PC-3 (cell line): ENCODE measurements around the gene USP28. TPM values are rescaled to one million over a fixed set of nuclear protein-coding genes. Genes with fewer than 3 reads are reported as not detected.

Source experiments
- ATAC-seq: fragments of 200-7000 bp; cut with Tn5 transposase; 2 replicates; pipeline ENCODE4 v1.9.1; 2020; ENCODE audit warnings: mild to moderate bottlenecking, moderate library complexity
- BruUV-seq: library from RNA; stranded (reverse); fragments of 400-500 nt; replicated peaks from 2 replicates; lab custom pipeline; 2021; lab: Mats Ljungman, UMichigan
- CTCF ChIA-PET: fragments of 300-600 bp; sonication (Branson Sonifier 250); formaldehyde crosslinking; loops from one replicate; lab custom pipeline; 2022; ENCODE audit warnings: antibody characterized with exemption; lab: Charles Lee
- POLR2A ChIA-PET: fragments of 300-600 bp; sonication (Branson Sonifier 250); formaldehyde crosslinking; loops from one replicate; lab custom pipeline; 2022; ENCODE audit warnings: antibody characterized with exemption; ENCODE audit not compliant: unreplicated experiment; lab: Charles Lee
- DNase-seq: peaks from one replicate; pipeline ENCODE4 v3.0.0-alpha.2; 2015
- H2AFZ ChIP-seq: fragments of 300-600 bp; sonication (generic); 2 replicates; pipeline ENCODE4 v1.6.0; 2016; ENCODE audit warnings: antibody characterized with exemption, low read length
- H3F3A ChIP-seq: fragments of 300-600 bp; sonication (generic); one replicate; pipeline ENCODE4 v1.6.0; 2017; ENCODE audit warnings: antibody characterized with exemption, low read length, control low read depth, mild to moderate bottlenecking; ENCODE audit not compliant: unreplicated experiment
- H3K27ac ChIP-seq: fragments of 300-600 bp; sonication (generic); 2 replicates; pipeline ENCODE4 v1.5.1; 2016; ENCODE audit warnings: mild to moderate bottlenecking, low read length
- H3K27me3 ChIP-seq: fragments of 300-600 bp; sonication (generic); 2 replicates; pipeline ENCODE4 v1.6.1; 2016; ENCODE audit warnings: low read length, mixed read lengths
- H3K36me3 ChIP-seq: fragments of 300-600 bp; sonication (generic); 2 replicates; pipeline ENCODE4 v1.6.1; 2016; ENCODE audit warnings: low read depth, mixed run types, low read length, mixed read lengths
- H3K4me1 ChIP-seq: fragments of 300-600 bp; sonication (generic); 2 replicates; pipeline ENCODE4 v1.5.1; 2016; ENCODE audit warnings: low read length; ENCODE audit not compliant: insufficient read depth
- H3K4me2 ChIP-seq: fragments of 300-600 bp; sonication (generic); 2 replicates; pipeline ENCODE4 v1.6.0; 2016; ENCODE audit warnings: low read length
- H3K4me3 ChIP-seq: fragments of 300-600 bp; sonication (generic); 2 replicates; pipeline ENCODE4 v1.5.1; 2016; ENCODE audit warnings: mild to moderate bottlenecking, low read length, mixed read lengths
- H3K79me2 ChIP-seq: fragments of 300-600 bp; sonication (generic); 2 replicates; pipeline ENCODE4 v1.6.1; 2017; ENCODE audit warnings: low read length, mixed read lengths
- H3K9ac ChIP-seq: fragments of 300-600 bp; sonication (generic); 2 replicates; pipeline ENCODE4 v1.6.0; 2016; ENCODE audit warnings: mild to moderate bottlenecking, low read length
- H3K9me2 ChIP-seq: fragments of 300-600 bp; sonication (generic); replicated peaks from 2 replicates; pipeline ENCODE4 v1.6.1; 2016; ENCODE audit warnings: mixed run types, low read length, mixed read lengths
- H3K9me3 ChIP-seq: fragments of 300-600 bp; sonication (generic); 2 replicates; pipeline ENCODE4 v1.6.1; 2016; ENCODE audit warnings: low read length, mixed read lengths
- H4K20me1 ChIP-seq: fragments of 300-600 bp; sonication (generic); 2 replicates; pipeline ENCODE4 v1.6.1; 2016; ENCODE audit warnings: low read length, mixed read lengths
- CTCF ChIP-seq: fragments of 300-600 bp; sonication (generic); conservative IDR thresholded peaks from 2 replicates; pipeline ENCODE4 v1.5.1; 2017; ENCODE audit warnings: antibody characterized with exemption, low read depth, mild to moderate bottlenecking, low read length
- EZH2 ChIP-seq: fragments of 300-600 bp; sonication (generic); IDR thresholded peaks from one replicate; pipeline ENCODE4 v1.6.1; 2017; ENCODE audit warnings: antibody characterized with exemption, mild to moderate bottlenecking, low read length; ENCODE audit not compliant: unreplicated experiment
- EZH2phosphoT487 ChIP-seq: fragments of 300-600 bp; sonication (generic); IDR thresholded peaks from 2 replicates; pipeline ENCODE4 v1.6.1; 2018; ENCODE audit warnings: mild to moderate bottlenecking, antibody characterized with exemption, low read length, borderline replicate concordance
- intact Hi-C: fragments of 100-400 bp; cut with micrococcal nuclease; formaldehyde crosslinking; loops from 2 replicates; pipeline ENCODE4 v1.9.0; 2023
- total RNA-seq: library from RNA; depleted of rRNA; stranded (reverse); fragments of >200 nt; gene quantifications from 2 replicates; pipeline ENCODE4 v1.2.3, GENCODE V29; 2014

The USP28 gene
- total RNA-seq, 1 experiment from 2014 or later: 27.7 TPM

GRCh38 chr11:113831314-113831713 lies 44.1 kb downstream of the USP28 start:
- DNase-seq (no peak), ATAC-seq (no peak)
- Histone ChIP-seq H3K4me1 (no peaks in the 10 kb centered on the region), H3K9me3 (no peaks in the 10 kb centered on the region), H3K79me2 (no peaks in the 10 kb centered on the region), H3F3A (no peaks in the 10 kb centered on the region), H3K27me3 (no peaks in the 10 kb centered on the region), H4K20me1 (no peaks in the 10 kb centered on the region), H3K27ac (no peak overlapping the region), H3K9me2 (no peaks in the 10 kb centered on the region), H2AFZ (no peak overlapping the region), H3K36me3 (peaks cover 20% of the 10 kb centered on the region; the same call in 1 of the 2 replicates), H3K9ac (no peak overlapping the region), H3K4me2 (no peak overlapping the region), H3K4me3 (no peak overlapping the region)
- no TSS peak for BruUV-seq
- intact Hi-C loops: no loop called here
- ChIA-PET POLR2A (interaction anchor here (0.6 kb wide), 1 partner anchor 583 kb away, joined by 4 read pairs; no protein-coding TSS in a partner anchor), CTCF (no interaction called here)
- TF ChIP-seq EZH2 (no peak), CTCF (no peak), EZH2phosphoT487 (no peak)

DNA sequence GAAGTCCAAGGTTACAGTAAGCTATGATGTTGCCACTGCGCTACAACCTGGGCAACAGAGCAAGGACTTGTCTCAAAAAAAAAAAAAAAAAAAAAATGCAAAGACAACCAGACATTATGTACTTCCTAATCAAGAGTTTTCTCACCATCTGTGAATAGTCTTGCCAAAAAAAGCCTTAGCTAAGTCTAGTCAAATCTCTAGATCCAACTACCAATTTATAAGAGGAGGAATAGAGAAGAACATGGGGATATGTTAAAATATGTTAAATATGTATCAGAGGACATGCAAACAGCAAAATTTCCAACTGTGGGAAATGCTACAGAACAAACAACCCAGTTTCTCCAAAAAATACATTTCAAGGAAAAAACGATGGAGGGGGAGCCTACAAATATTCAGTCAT lies 45.6 kb downstream of the USP28 start:
- H3K79me2 ChIP-seq: no peaks in the 10 kb centered on the region
- intact Hi-C loops: no loop called here
- peaks cover 30% of the 10 kb centered on the region for H3K36me3 ChIP-seq
- H3K4me1 ChIP-seq: no peaks in the 10 kb centered on the region
- ChIA-PET POLR2A (no interaction called here), CTCF (interaction anchor here (1.1 kb wide), 1 partner anchor 33 kb away, joined by 3 read pairs; no protein-coding TSS in a partner anchor)
- DNase-seq (no peak), ATAC-seq (no peak)
- H4K20me1 ChIP-seq: no peaks in the 10 kb centered on the region
- no peaks in the 10 kb centered on the region for H3K27me3 ChIP-seq
- no peak overlapping the region for H3K27ac ChIP-seq
- H3K4me3 ChIP-seq: no peak overlapping the region
- H3K4me2 ChIP-seq: no peak overlapping the region
- no peak for TF ChIP-seq EZH2
- no peak for TF ChIP-seq EZH2phosphoT487
- no peak for TF ChIP-seq CTCF
- H3K9me2 ChIP-seq: no peaks in the 10 kb centered on the region
- no peak overlapping the region for H2AFZ ChIP-seq
- no TSS peak for BruUV-seq
- H3F3A ChIP-seq: no peaks in the 10 kb centered on the region
- no peak overlapping the region for H3K9ac ChIP-seq
- H3K9me3 ChIP-seq: no peaks in the 10 kb centered on the region

- Histone ChIP-seq H3K9me3 (no peaks in the 10 kb centered on the region), H3K4me1 (no peaks in the 10 kb centered on the region), H4K20me1 (no peaks in the 10 kb centered on the region), H3K27ac (no peak overlapping the region), H3K9me2 (no peaks in the 10 kb centered on the region), H2AFZ (no peak overlapping the region), H3K27me3 (no peaks in the 10 kb centered on the region), H3K9ac (no peak overlapping the region), H3K79me2 (no peaks in the 10 kb centered on the region), H3K36me3 (peaks cover 30% of the 10 kb centered on the region), H3F3A (no peaks in the 10 kb centered on the region), H3K4me3 (no peak overlapping the region), H3K4me2 (no peak overlapping the region)
- no peak for ATAC-seq
- no peak for DNase-seq
- no TSS peak for BruUV-seq
- CTCF ChIA-PET: no interaction called here
- intact Hi-C loops: no loop called here
- TF ChIP-seq EZH2: no peak
- TF ChIP-seq CTCF: no peak
- no peak for TF ChIP-seq EZH2phosphoT487
- POLR2A ChIA-PET: no interaction called here
Measured at GRCh38 chr11:113828191-113828590, 47.2 kb downstream of the USP28 start.
